SK-N-MC (cell line): Measurements from ENCODE around the gene MRPL54.

Experiments
- EZH2 ChIP-seq: fragments of 200-600 bp; sonication (generic); IDR thresholded peaks from one replicate; pipeline ENCODE4 v1.6.1; 2017; ENCODE audit warnings: antibody characterized with exemption
- FOXP2 ChIP-seq: optimal IDR thresholded peaks from 2 replicates; pipeline ENCODE3; 2011; ENCODE audit warnings: mild to moderate bottlenecking, moderate library complexity; ENCODE audit not compliant: insufficient read depth; ENCODE audit errors: extremely low read length, control extremely low read depth
- POLR2AphosphoS5 ChIP-seq: IDR thresholded peaks from 2 replicates; pipeline ENCODE4 v1.6.1; 2012; ENCODE audit warnings: mild to moderate bottlenecking, low read depth, low read length, borderline replicate concordance

DNA sequence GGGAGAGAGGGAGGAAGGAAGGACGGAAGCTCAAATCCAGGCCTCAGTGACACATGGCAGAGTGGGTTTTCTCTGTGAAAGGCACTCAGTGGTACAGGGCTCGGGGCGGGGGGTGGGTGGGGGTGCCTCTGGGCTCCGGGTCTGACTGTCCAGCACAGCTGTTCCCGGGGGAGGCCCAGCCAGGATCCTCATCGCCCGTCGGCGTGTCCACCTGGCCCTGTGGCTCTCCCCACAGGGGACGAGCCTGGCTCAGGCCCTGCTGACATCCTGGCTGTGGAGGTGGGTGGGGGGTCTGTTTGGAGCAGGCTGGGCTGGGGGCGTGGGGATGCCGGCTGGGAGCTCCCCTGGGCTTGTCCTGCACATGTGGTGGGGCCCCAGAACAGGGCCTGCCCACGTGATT is 41.9 kb downstream of the MRPL54 start:
- TF ChIP-seq EZH2 = no peak
- TF ChIP-seq FOXP2 = no peak
- TF ChIP-seq POLR2AphosphoS5 = no peak
